Activated T-helper 1 cell treated with Interleukin-2 at 50 U/mL for 16 hours (primary cell): ENCODE data around the gene MAGI2.

ENCODE experiments used
- DNase-seq: peaks from one replicate; pipeline ENCODE4 v3.0.0-alpha.2; 2020; ENCODE audit warnings: low read depth

The MAGI2 gene

DNA sequence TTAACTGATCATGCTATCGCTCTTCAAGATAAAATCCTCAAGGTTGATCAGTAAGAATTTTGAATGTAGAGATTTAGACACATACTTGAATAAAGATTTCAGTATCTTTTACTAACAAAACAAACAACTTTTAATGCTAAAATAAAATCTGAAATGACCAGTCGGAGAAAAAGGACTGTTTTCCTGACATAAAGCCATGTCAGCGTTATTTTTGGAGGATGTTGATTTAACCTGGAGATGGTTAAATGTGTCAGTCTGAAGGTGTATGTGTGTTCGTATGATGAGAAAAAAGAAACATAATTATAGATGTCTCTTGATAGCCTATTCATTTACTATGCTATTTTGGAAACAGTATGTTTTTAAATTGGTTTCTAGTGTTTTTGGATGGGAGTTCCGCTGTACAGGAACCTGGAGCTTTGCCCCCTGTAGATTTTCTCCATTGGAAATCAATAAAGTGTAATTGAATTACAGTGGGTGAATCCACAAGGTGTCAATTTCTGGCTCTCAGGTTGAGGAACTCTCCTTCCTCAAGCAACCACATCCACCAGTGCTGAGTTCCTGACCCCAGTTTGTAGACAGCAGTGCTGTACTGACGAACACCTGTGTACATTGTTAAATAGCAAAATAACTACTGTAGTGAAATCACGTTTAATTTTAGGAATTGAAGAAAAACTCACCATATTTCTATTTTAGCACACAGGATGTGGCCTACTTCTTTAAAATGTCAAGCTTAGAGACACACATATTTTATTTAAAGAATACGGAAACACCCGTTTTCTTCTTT, 670.1 kb downstream of the MAGI2 start:
- no peak for DNase-seq

GRCh38 chr7:78780560-78780959, 672.9 kb downstream of the MAGI2 start:
- DNase-seq = no peak

DNA sequence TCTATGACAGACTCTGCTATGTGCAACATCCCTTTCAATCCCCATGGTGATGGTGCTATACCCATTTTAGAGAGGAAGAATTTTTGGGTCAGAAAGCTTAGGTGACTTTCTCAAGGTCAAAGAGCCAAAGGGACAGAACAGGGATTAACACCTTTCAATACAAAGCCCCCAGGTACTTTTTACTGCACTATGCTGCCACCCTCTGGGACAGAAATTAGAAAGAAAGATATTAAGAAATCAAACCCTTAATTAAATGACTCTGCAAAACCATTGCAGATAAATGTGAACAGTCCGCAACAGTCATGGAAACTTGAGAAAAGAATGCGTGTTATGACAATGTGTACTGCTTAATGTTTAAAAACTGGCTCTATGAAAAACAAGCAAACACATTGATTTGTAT, 673.7 kb downstream of the MAGI2 start:
- no peak for DNase-seq

- no peak for DNase-seq
These were observed 675.6 kb downstream of the MAGI2 start for GRCh38 chr7:78777829-78778228.

- DNase-seq = no peak
These were observed 682.8 kb downstream of the MAGI2 start for GRCh38 chr7:78770422-78771410.

DNA sequence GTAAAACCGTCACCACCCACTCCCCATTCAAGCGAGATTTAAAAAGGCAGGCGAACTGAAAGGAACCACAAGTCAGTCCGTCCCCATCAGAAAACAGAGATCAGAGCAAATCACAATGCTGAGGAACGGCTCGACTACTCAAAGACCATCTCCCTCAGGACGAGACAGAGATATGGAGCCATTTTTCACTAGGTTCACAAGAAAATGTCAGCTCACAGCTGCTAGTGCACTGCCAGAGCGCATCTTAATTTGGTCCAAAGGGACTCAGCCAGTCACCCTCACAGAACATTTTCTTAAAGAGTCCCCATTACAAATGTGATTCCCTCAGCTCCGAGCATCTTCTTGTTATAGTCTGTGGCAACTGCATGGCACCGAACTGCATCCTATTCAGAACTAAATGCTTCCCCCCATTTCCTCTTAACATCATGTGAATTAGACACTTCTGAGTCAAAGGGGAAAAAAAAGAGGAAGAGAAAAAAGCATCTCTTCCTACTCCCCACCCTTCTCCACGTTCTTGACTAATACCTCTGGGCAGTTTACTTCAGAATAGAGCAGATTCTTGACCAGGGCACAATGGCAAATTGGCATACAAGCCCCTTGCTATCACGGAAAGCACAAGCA, 683.9 kb downstream of the MAGI2 start:
- no peak for DNase-seq

GRCh38 chr7:78768859-78769258, 684.6 kb downstream of the MAGI2 start:
- DNase-seq = no peak

DNA sequence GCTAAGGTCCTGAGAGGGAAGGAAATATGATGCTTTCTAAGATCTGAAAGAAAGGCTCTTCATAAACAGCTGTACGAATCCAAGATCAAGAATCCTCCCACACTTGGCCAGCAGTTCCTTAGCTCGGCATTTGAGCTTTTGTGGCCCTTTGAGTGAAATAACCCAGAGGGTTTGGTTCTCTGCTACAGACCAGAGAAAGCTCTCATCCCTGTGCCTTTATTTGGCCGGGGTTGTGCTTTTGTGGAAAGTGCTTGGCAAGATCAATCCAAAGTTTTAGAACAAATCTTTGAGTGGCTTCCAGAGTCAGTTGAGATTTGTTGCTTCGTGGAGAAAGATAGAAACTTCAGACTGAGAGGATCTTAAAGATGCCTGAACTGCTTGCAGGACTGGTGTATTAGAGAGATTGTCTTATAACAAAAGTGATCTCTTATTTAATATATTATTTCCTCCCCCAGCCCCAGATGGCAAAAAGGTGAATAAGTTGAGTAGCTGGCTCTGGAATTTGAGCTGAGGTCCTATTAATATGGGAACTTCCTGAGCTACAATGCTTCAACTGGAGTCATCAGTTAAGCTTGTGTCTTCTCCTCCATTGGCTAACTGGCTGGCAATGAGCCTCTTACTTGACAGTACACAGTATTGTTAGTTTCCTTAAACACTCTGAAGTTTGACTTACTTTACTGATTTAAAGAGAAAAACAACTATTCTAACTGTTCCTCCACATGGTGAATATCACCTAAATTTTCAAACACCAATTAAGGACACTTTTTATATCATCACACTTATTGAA, 687.3 kb downstream of the MAGI2 start:
- DNase-seq = no peak

- DNase-seq = no peak
These were observed 688.9 kb downstream of the MAGI2 start for GRCh38 chr7:78764571-78764970.

DNA sequence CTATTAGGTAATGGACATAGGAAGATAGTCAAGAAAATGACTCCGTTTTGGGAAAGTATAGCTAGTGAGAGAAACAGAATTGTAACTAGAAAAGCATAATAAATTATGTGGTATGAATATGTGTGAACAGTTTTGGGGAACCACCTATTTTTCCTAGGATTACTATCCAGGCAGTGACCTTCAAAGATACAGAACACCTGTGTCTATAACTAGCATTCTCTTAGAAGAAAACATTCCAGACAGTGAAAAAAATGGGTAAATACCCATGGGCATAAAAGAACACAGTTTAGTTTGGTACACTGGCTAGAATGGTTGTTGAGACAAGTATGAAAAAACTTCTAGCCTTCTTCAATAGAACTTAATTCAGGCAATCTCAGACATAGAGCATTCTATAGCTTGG, 690.8 kb downstream of the MAGI2 start:
- no peak for DNase-seq

- no peak for DNase-seq
These were observed 692.7 kb downstream of the MAGI2 start for GRCh38 chr7:78760620-78761355.

DNA sequence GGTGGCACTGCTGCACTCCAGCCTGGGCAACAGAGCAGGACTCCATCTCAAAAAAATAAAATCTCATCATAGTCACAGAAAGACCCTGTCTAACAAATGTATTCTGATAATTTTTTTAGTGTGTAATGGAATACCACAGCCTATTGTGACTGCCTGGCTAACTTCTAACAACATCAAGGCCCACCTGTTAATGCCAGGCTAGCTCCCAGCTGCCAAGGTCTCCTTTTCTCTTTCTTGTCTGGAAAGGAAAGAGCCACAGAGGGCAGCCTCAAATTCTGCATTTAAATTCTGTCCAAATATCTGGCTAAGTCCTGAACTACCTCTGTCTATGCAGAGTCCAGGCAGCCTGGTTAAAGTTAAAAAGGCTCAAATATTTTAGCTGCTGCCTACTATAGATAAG, 700.9 kb downstream of the MAGI2 start:
- no peak for DNase-seq

GRCh38 chr7:78751253-78751652, 702.2 kb downstream of the MAGI2 start:
- no peak for DNase-seq

DNA sequence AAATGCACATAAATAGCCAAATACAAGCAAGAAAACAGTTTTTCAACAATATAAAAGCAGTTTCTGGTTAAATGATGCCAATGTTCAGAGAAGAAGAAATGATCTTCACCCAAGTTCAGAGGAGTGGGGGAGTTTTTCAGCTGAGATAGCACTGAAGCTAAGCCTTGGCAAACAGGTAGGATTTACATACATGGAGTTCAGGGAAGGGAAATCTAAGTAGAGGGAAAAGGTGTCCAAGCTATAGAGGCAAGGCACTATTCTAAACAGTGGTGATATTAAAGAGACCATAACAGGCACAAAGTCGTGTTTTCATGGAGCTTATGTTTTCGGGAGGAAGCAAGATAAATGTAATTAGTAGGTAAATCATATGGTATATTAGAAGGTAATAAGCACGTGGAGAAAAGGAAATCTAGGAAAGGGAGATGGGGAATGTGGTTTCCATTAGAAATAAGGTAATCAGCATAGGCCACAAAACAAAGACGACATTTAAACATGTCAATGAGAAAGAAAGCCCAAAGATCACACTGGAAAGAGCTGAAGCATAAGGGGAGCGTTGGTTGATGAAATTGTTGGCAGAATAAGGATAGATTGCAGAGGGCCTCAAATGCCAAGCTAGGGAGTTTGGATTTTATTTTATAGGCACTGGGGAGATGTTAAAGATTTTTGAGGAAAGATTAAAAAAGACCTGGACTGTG, 704.3 kb downstream of the MAGI2 start:
- no peak for DNase-seq

- no peak for DNase-seq
These were observed 705.9 kb downstream of the MAGI2 start for GRCh38 chr7:78747592-78747991.

DNA sequence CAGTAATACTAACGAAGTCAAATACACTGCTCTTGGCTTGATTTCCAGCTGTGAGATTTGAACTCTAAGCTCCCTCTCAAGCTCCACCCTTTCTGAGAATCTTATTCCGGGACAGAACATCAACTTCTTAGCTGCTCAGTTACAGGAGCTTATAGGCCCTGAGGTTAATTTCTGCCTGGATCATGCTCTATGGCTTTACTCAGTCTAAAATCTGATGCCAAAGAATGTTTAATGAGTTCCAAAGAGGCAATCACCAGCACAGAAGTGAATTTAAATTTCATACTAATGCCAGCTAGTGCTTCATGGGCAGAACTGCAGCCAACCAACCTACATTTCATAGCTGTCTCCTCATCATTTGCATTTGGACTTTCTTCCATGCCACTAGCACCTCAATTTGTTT, 707.2 kb downstream of the MAGI2 start:
- DNase-seq = no peak

- DNase-seq = no peak
These were observed 710.8 kb downstream of the MAGI2 start for GRCh38 chr7:78742694-78743093.

GRCh38 chr7:78736548-78736947, 716.9 kb downstream of the MAGI2 start:
- no peak for DNase-seq

GRCh38 chr7:78734626-78735025, 718.8 kb downstream of the MAGI2 start:
- DNase-seq = no peak

DNA sequence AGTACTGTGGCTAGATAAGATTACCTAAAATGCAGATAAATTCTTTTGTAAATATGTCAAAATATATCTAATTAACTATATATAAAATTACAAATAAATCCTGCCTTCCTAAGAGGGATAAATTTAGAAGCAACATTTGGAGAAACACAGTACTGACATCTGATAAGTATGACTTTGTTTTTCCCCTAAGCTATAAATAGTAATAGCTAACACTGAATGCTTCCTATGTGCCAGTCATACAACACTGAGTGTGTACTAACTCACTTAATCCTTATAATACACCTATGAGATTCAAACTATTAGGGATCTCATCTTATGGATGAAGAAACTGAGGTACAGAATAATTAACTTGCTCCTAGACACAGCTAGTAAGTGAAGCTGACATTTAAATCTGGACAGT, 733.4 kb downstream of the MAGI2 start:
- DNase-seq = no peak

GRCh38 chr7:78718212-78718611, 735.3 kb downstream of the MAGI2 start:
- DNase-seq = no peak
